OCI-LY1 (cell line): ENCODE data around the gene TEX26.

Experiments
- EZH2 ChIP-seq: fragments of 200-600 bp; sonication (generic), shearing (Covaris generic); IDR thresholded peaks from 2 replicates; pipeline ENCODE4 v1.8.0; 2017; ENCODE audit warnings: borderline replicate concordance, mixed run types, mild to moderate bottlenecking, antibody characterized with exemption, low read length, moderate library complexity, mixed read lengths
- TF ChIP-seq, protein P1 (sequence below): fragments of 200-600 bp; sonication (generic), shearing (Covaris generic); IDR thresholded peaks from 2 replicates; pipeline ENCODE4 v1.5.1; 2017; ENCODE audit warnings: mild to moderate bottlenecking, antibody characterized with exemption, low read length, moderate library complexity, mixed read lengths

DNA sequence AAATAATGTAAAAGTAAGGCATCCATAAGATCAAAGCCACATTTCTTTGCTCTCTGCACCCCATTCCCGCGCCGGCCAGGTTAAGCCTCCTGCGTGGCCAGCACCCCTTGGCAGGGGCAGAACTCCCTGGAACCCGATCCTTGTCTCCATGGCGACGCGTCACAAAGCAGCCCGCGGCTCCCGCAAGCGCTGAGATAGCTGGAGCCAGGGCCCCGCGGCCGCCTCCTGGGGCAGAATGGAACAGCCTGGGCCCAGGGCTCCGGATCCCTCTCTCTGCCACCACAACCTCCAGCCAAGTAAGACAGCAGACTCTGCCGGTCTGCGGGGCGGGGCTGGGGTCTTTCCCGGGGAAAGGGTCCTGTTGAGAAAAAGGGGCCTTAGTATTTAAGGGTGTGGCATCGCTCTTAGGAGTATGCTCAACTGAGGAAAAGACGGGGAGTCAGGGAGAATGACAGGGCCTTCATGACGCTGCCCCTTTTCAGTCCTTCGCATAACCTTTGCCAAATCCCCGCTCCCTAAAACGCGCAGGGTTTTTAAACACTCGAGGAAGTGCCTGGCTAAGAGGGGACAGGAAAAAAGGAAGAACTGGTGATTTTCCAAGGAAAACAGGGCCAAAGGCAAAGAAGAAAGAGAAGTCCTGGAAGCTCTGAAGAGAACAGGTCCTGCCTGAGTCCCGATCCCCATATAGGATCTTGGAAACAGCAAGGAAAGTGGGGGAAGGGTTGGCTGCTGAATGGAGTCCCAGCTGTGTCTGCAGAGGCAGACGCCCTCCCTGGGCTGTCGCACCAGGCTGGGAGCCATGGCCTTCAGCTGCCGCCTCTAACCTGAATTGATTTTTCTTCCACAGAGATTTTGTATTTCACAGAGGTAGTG, at the start of gene TEX26:
- TF ChIP-seq EZH2 = no peak
- TF ChIP-seq, protein P1, sequence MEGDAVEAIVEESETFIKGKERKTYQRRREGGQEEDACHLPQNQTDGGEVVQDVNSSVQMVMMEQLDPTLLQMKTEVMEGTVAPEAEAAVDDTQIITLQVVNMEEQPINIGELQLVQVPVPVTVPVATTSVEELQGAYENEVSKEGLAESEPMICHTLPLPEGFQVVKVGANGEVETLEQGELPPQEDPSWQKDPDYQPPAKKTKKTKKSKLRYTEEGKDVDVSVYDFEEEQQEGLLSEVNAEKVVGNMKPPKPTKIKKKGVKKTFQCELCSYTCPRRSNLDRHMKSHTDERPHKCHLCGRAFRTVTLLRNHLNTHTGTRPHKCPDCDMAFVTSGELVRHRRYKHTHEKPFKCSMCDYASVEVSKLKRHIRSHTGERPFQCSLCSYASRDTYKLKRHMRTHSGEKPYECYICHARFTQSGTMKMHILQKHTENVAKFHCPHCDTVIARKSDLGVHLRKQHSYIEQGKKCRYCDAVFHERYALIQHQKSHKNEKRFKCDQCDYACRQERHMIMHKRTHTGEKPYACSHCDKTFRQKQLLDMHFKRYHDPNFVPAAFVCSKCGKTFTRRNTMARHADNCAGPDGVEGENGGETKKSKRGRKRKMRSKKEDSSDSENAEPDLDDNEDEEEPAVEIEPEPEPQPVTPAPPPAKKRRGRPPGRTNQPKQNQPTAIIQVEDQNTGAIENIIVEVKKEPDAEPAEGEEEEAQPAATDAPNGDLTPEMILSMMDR = no peak
